ENCODE measurements around the gene LYSET. TPM values are rescaled to one million over a fixed set of nuclear protein-coding genes. Genes with fewer than 3 reads are reported as not detected.
"Not testable (repeated sequence)": the region's sequence is repeated elsewhere in the genome, so short reads cannot be mapped to it uniquely, and the experiment has no call there.

The LYSET gene
- polyA plus RNA-seq, 1 donor: 38.4 TPM

- DNase-seq: peak; percentile 46
Observed at GRCh38 chr14:93219103-93219726, 34.1 kb downstream of the LYSET start.

- DNase-seq: no peak
Observed at GRCh38 chr14:93220509-93220908, 35.4 kb downstream of the LYSET start.

- no peak for DNase-seq
Observed at GRCh38 chr14:93223565-93223964, 38.4 kb downstream of the LYSET start.

- DNase-seq: no peak
Observed at GRCh38 chr14:93228550-93228949, 43.4 kb downstream of the LYSET start.

- DNase-seq: no peak
Observed at GRCh38 chr14:93230539-93230938, 45.4 kb downstream of the LYSET start.

- DNase-seq: peak; percentile 25
Observed at GRCh38 chr14:93231129-93231979, 46.2 kb downstream of the LYSET start.

- DNase-seq: no peak
Observed at GRCh38 chr14:93232159-93232558, 47.0 kb downstream of the LYSET start.

- not testable (repeated sequence) for DNase-seq
Observed at GRCh38 chr14:93233078-93233477, 48.0 kb downstream of the LYSET start.

- DNase-seq: no peak
Observed at GRCh38 chr14:93234798-93235197, 49.7 kb downstream of the LYSET start.

Other genes with a start within 250 kb of the LYSET start
- gene ITPK1, start 69.4 kb upstream of the LYSET start, polyA plus RNA-seq (ENCODE audit: insufficient read length): 27.1 TPM
- gene MOAP1, start 420 bp upstream of the LYSET start, polyA plus RNA-seq (ENCODE audit: insufficient read length): 43.4 TPM
- 20.5 TPM for gene GON7, start 21.7 kb downstream of the LYSET start, polyA plus RNA-seq (ENCODE audit: insufficient read length)
- 40.0 TPM for gene UBR7, start 21.9 kb downstream of the LYSET start, polyA plus RNA-seq (ENCODE audit: insufficient read length)
- gene BTBD7, start 147.7 kb downstream of the LYSET start, polyA plus RNA-seq (ENCODE audit: insufficient read length): 62.0 TPM
- 0.71 TPM for gene COX8C, start 161.9 kb downstream of the LYSET start, polyA plus RNA-seq (ENCODE audit: insufficient read length)
- gene UNC79, start 245.6 kb downstream of the LYSET start, polyA plus RNA-seq (ENCODE audit: insufficient read length): 1.1 TPM